IMR-90 (cell line): ENCODE results near the gene SYT11.

Source experiments
- CHD1 ChIP-seq: IDR thresholded peaks from 2 replicates; pipeline ENCODE4 v1.6.1; 2012; ENCODE audit warnings: low read depth, low read length, improper control_type of control experiment
- POLR2A ChIP-seq: IDR thresholded peaks from 2 replicates; pipeline ENCODE4 v1.6.1; 2012; ENCODE audit warnings: mild to moderate bottlenecking, low read depth, low read length
- TF ChIP-seq, protein P1 (sequence below): conservative IDR thresholded peaks from 2 replicates; pipeline ENCODE4 v1.5.1; 2012; ENCODE audit warnings: mild to moderate bottlenecking, low read depth, low read length, improper control_type of control experiment

DNA sequence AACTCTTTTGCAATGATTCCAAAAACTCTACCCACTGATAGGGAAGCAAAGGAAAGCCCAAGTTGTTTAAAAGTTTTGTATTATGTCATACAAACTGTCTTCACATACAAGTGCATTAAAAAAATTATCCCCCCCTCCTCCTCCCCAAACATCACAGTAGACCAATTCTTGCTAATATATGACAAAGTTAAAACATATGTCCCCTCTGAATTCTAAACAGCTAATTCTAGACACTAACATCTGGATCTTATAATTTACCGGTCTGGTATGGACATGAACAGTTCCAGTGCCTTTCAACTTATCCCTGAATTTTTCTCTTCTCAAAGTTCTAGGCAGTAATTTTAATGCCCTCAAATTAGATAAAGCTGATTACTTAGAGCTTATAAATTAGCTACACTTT, 38.4 kb downstream of the SYT11 start:
- TF ChIP-seq, protein P1, sequence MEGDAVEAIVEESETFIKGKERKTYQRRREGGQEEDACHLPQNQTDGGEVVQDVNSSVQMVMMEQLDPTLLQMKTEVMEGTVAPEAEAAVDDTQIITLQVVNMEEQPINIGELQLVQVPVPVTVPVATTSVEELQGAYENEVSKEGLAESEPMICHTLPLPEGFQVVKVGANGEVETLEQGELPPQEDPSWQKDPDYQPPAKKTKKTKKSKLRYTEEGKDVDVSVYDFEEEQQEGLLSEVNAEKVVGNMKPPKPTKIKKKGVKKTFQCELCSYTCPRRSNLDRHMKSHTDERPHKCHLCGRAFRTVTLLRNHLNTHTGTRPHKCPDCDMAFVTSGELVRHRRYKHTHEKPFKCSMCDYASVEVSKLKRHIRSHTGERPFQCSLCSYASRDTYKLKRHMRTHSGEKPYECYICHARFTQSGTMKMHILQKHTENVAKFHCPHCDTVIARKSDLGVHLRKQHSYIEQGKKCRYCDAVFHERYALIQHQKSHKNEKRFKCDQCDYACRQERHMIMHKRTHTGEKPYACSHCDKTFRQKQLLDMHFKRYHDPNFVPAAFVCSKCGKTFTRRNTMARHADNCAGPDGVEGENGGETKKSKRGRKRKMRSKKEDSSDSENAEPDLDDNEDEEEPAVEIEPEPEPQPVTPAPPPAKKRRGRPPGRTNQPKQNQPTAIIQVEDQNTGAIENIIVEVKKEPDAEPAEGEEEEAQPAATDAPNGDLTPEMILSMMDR: no peak
- TF ChIP-seq POLR2A: no peak
- no peak for TF ChIP-seq CHD1
